ENCODE results near the gene UBA52.

- TF ChIP-seq EZH2phosphoT487 (IDR thresholded peaks at IDR 0.05; ENCODE audit: borderline replicate concordance, low read length): no peak
- no peak for TF ChIP-seq CTCF (conservative IDR thresholded peaks at IDR 0.05; ENCODE audit: low read depth, low read length)
These were observed 36.6 kb downstream of the UBA52 start for GRCh38 chr19:18608102-18608804.

All from PC-3 (cell line).